Subcutaneous abdominal adipose tissue (tissue), 5 donors: ENCODE results near the gene RELL1.
"Not testable (repeated sequence)": the region's sequence is repeated elsewhere in the genome, so short reads cannot be mapped to it uniquely, and the experiment has no call there.

Source experiments
- H3K27ac ChIP-seq: one replicate; pipeline ENCODE4 v1.7.0; 2013; ENCODE audit warnings: low read depth, mild to moderate bottlenecking, inconsistent platforms, low read length, moderate library complexity
- H3K27me3 ChIP-seq, 5 donors: one replicate each; pipeline ENCODE4 v1.7.0; 2013; ENCODE audit warnings: low read length in 5 of 5, inconsistent platforms in 1 of 5; ENCODE audit not compliant: control insufficient read depth in 5 of 5, insufficient read depth in 4 of 5
- H3K36me3 ChIP-seq, 5 donors: one replicate each; pipeline ENCODE4 v1.7.0; 2013; ENCODE audit warnings: low read length in 5 of 5; ENCODE audit not compliant: control insufficient read depth in 5 of 5, insufficient read depth in 5 of 5
- H3K4me1 ChIP-seq, 5 donors: one replicate each; pipeline ENCODE4 v1.7.0; 2013; ENCODE audit warnings: low read length in 5 of 5, mild to moderate bottlenecking in 3 of 5, moderate library complexity in 1 of 5; ENCODE audit not compliant: control insufficient read depth in 5 of 5, insufficient read depth in 5 of 5
- H3K4me3 ChIP-seq, 5 donors: one replicate each; pipeline ENCODE4 v1.7.0; 2013; ENCODE audit warnings: low read length in 5 of 5, low read depth in 1 of 5
- H3K9ac ChIP-seq, 5 donors: one replicate each; pipeline ENCODE4 v1.7.0; 2013; ENCODE audit warnings: low read length in 5 of 5, mild to moderate bottlenecking in 4 of 5, moderate library complexity in 3 of 5
- H3K9me3 ChIP-seq, 5 donors: one replicate each; pipeline ENCODE4 v1.7.0; 2013; ENCODE audit warnings: low read length in 5 of 5; ENCODE audit not compliant: control insufficient read depth in 5 of 5
- donor health status: healthy.
- donor health status: healthy.
- donor health status: healthy.
- donor health status: healthy.
- donor health status: healthy.

Gene RELL1

DNA sequence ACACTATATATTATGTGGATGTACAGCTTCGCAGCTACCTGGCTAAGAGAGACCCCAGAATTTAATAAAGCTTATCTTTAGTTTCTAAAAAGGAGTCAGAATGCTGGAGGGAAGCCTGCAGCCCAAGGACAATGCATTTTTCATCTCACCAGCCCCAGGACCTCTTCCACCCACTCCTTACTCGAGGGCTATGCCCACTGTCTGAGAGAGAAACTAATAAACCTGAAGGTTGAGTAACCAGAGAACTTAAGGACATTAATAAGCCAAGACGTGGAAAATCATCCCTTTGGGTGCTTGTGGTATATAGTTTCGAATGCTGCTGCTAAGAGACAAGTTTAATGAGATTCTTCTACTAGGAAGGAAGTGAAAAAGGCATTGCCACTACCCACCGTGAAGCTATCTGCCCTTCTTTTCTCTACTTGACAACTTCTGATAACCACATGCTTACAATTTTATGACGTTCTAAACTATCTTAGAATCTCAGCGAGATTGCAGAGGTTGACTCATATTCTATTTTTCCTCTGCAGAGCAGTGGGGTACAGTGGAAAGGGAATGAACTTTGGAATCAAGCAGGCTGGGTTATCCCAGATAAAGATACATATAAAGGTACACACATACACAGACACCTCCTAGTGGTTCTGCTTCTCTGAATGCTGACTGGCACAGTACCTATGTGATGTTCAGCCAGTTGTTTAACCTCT lies 3.3 kb downstream of the RELL1 start:
- Histone ChIP-seq H3K4me1 (peaks cover 2 to 39% (median 28%) of the 10 kb centered on the region in 5 donors), H3K9me3 (no peaks in the 10 kb centered on the region), H3K27me3 (no peaks in the 10 kb centered on the region), H3K27ac (no peak overlapping the region), H3K9ac (no peak overlapping the region), H3K4me3 (peak overlapping the region in 1 of 5 donors; percentile 33), H3K36me3 (no peaks in the 10 kb centered on the region)

- peaks cover 2 to 41% (median 18%) of the 10 kb centered on the region in 5 donors for H3K4me1 ChIP-seq
- H3K9me3 ChIP-seq: no peaks in the 10 kb centered on the region
- no peaks in the 10 kb centered on the region for H3K27me3 ChIP-seq
- no peak overlapping the region for H3K9ac ChIP-seq
- H3K4me3 ChIP-seq: no peak overlapping the region
- H3K36me3 ChIP-seq: no peaks in the 10 kb centered on the region
- no peak overlapping the region for H3K27ac ChIP-seq
These were observed 6.1 kb downstream of the RELL1 start for GRCh38 chr4:37680089-37680488.

DNA sequence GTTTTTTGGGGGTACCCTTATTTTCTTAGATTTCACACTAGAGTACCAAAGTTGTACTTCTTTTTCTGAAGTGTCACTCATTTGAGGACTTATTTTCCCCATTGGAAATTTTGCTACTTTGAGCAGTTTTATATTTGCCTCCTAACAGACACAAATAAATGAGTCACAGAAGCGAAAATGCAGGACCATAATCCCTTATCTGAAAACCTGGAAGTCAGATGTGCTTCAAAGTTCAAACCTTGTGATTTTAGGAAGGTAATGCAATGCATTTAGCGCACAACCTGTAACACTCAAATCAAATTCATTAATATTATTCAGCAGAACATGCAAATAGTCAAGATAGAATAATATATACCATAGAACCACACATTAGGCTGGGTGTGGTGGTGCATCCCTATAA lies 6.9 kb downstream of the RELL1 start:
- H3K36me3 ChIP-seq: no peaks in the 10 kb centered on the region
- H3K4me1 ChIP-seq: peaks cover 0 to 41% (median 11%) of the 10 kb centered on the region in 5 donors
- no peak overlapping the region for H3K27ac ChIP-seq
- no peaks in the 10 kb centered on the region for H3K9me3 ChIP-seq
- no peak overlapping the region for H3K9ac ChIP-seq
- H3K4me3 ChIP-seq: no peak overlapping the region
- H3K27me3 ChIP-seq: no peaks in the 10 kb centered on the region

GRCh38 chr4:37678624-37679023 lies 7.6 kb downstream of the RELL1 start:
- Histone ChIP-seq H3K9me3 (no peaks in the 10 kb centered on the region), H3K4me3 (no peak overlapping the region), H3K27me3 (no peaks in the 10 kb centered on the region), H3K4me1 (peaks cover 0 to 44% (median 14%) of the 10 kb centered on the region in 5 donors), H3K27ac (no peak overlapping the region), H3K36me3 (no peaks in the 10 kb centered on the region), H3K9ac (no peak overlapping the region)

DNA sequence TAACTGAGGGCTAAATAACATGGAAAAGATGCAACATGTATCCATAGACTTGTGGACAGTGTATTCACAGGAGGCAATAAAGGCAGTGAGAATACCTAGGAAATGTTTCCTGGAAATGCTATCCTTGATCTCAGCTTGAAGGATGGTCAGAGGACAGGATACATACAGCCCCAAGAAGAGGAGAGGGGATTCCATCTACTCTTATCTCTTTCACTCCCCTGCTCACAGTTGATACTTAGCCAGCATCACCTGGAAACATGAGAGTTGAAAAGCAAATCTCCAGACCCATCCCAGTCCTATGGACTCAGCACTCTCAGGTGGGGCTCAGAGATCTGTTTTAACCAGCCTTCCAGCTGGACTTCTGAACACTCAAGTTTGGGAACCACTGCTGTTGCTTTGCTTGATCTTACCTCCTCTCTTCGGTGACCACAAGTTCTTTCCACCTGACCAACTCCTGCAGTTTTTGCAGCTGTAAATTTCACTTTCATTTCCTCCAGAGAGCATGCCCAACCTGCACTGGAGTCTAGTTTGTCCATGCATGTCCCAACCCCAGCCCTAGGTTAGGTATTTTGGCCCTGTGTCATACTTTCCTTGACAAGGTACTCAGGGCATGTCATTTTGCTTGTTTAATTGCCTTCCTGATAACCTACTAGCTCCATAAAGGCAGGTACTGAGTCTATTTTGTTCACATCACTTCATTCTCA lies 10.4 kb downstream of the RELL1 start:
- Histone ChIP-seq H3K36me3 (no peaks in the 10 kb centered on the region), H3K4me3 (no peak overlapping the region), H3K4me1 (peaks cover 0 to 38% (median 11%) of the 10 kb centered on the region in 5 donors), H3K27me3 (no peaks in the 10 kb centered on the region), H3K9ac (no peak overlapping the region), H3K27ac (no peak overlapping the region), H3K9me3 (no peaks in the 10 kb centered on the region)

DNA sequence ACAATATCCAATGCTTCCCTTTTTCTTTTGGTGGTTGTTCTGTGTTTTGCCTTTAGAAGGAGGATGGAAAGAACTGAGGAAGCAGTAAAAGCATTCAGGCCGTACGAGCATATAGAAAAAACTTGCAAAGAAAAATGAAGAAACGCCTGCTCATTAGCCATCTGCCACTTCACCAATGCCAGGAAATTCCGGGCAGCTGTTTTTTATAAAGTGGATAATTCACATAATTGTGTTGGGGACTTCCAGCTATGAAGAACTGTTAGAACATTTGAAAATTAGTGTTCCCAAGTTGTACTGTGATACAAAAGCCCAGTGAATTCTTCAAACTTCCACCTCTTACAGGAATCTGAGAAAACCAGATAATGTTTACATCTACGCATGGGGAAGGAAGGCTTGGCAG lies 11.7 kb downstream of the RELL1 start:
- H3K4me1 ChIP-seq: peaks cover 0 to 38% (median 11%) of the 10 kb centered on the region in 5 donors
- no peaks in the 10 kb centered on the region for H3K36me3 ChIP-seq
- no peaks in the 10 kb centered on the region for H3K27me3 ChIP-seq
- H3K9ac ChIP-seq: no peak overlapping the region
- no peaks in the 10 kb centered on the region for H3K9me3 ChIP-seq
- no peak overlapping the region for H3K27ac ChIP-seq
- H3K4me3 ChIP-seq: no peak overlapping the region

DNA sequence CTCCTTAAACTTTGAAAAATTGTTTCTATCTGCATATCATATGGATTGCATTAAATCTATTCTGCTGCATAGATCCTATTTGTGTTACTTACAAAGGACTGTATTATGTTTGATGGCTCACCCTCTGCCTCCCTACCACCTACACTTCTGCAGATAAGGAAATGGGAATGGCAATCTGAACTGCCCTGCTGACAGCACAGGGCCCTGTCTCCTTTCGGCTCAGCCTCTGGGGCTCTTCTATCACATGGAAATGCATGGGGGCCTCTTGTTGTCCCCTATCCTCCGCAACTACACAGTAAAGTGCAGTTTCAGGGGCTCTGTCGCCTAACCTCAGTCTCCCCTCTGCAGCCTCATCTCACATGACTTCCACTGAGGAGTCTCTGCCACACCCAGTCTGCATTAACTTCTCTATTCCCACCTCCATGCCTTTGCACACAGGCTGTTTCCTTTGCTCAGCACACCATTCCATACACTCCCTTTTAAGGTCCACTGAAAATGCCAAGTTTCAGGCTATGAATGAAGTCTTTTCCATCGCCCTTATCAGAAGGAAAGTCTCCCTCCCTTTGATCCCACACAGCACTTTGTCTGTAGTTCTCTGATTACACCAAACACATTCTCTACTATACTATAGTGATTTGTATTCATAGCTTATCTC lies 12.5 kb downstream of the RELL1 start:
- no peak overlapping the region for H3K27ac ChIP-seq
- H3K9ac ChIP-seq: no peak overlapping the region
- H3K9me3 ChIP-seq: no peaks in the 10 kb centered on the region
- no peaks in the 10 kb centered on the region for H3K27me3 ChIP-seq
- no peak overlapping the region for H3K4me3 ChIP-seq
- no peaks in the 10 kb centered on the region for H3K36me3 ChIP-seq
- H3K4me1 ChIP-seq: peaks cover 0 to 38% (median 11%) of the 10 kb centered on the region in 5 donors

DNA sequence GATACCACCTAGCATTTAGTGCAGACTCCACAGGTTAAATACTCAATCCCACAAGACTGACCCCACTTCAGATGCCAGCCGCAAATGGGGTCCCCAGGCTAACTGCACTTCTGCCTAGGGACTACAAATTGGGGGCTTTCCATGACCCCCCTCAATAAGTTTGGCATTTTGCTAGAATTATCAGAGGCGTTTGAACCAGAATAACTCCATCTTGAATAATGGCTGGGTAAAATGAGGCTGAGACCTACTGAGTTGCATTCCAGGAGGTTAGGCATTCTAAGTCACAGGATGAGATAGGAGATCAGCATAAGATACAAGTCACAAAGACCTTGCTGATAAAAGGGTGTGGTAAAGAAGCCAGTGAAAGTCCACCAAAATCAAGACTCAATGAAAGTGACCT lies 15.1 kb downstream of the RELL1 start:
- no peak overlapping the region for H3K9ac ChIP-seq
- no peak overlapping the region for H3K27ac ChIP-seq
- H3K27me3 ChIP-seq: no peaks in the 10 kb centered on the region
- no peaks in the 10 kb centered on the region for H3K9me3 ChIP-seq
- H3K4me3 ChIP-seq: no peak overlapping the region
- H3K4me1 ChIP-seq: peaks cover 0 to 43% (median 23%) of the 10 kb centered on the region in 5 donors
- H3K36me3 ChIP-seq: no peaks in the 10 kb centered on the region

DNA sequence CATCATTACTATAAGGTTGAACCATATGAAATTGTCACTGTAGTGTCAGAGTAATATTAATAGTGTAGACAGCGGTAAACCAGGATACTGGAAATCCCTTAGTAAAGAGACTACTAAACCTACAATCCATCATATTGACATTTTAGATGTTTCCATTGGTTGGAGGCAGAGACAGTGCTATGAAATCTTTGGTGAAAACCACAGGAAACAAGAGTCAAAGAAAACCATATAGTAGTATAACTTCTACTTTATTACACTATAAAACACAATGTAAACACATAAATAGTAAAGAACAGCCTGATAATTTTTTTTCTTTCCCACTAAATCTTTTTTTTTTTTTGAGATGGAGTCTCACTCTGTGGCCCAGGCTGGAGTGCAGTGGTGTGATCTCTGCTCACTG lies 15.9 kb downstream of the RELL1 start:
- Histone ChIP-seq H3K27me3 (no peaks in the 10 kb centered on the region), H3K36me3 (no peaks in the 10 kb centered on the region), H3K27ac (no peak overlapping the region), H3K4me1 (peaks cover 2 to 43% (median 31%) of the 10 kb centered on the region in 5 donors), H3K4me3 (no peak overlapping the region), H3K9ac (no peak overlapping the region), H3K9me3 (no peaks in the 10 kb centered on the region)

DNA sequence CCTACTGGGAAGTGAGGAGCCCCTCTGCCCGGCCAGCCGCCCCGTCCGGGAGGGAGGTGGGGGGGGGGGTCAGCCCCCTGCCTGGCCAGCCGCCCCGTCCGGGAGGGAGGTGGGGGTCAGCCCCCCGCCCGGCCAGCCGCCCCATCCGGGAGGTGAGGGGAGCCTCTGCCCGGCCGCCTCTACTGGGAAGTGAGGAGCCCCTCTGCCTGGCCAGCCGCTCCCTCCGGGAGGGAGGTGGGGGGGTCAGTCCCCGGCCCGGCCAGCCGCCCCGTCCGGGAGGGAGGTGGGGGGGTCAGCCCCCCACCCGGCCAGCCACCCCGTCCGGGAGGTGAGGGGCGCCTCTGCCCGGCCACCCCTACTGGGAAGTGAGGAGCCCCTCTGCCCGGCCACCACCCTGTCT lies 17.1 kb downstream of the RELL1 start:
- H3K9ac ChIP-seq, H3K4me3 ChIP-seq, H3K27me3 ChIP-seq, H3K9me3 ChIP-seq, H3K27ac ChIP-seq, H3K36me3 ChIP-seq: not testable (repeated sequence)
- peaks cover 2 to 43% (median 39%) of the 10 kb centered on the region in 5 donors for H3K4me1 ChIP-seq
